Coronary artery (tissue), 2 donors: ENCODE measurements around the gene IDS.
A peak's percentile ranks its signal among the peaks of the same experiment; 100 is the strongest.
"Not testable (repeated sequence)": the region's sequence is repeated elsewhere in the genome, so short reads cannot be mapped to it uniquely, and the experiment has no call there.

ENCODE experiments used
- DNase-seq: peaks from one replicate; pipeline ENCODE4 v3.0.0-alpha.2; 2017; ENCODE audit warnings: low spot score
- H3K27ac ChIP-seq, 2 donors: fragments of 200-600 bp; sonication (generic); one replicate each; pipeline ENCODE4 v1.5.1; 2016 to 2019
- H3K4me3 ChIP-seq: fragments of 200-600 bp; sonication (generic); 2 replicates; pipeline ENCODE4 v1.5.1; 2016; ENCODE audit warnings: mild to moderate bottlenecking, moderate library complexity
- TF ChIP-seq, protein P1 (sequence below): fragments of 200-600 bp; sonication (generic); IDR thresholded peaks from one replicate; pipeline ENCODE4 v1.5.1; 2019; ENCODE audit warnings: antibody characterized with exemption

Gene IDS

DNA sequence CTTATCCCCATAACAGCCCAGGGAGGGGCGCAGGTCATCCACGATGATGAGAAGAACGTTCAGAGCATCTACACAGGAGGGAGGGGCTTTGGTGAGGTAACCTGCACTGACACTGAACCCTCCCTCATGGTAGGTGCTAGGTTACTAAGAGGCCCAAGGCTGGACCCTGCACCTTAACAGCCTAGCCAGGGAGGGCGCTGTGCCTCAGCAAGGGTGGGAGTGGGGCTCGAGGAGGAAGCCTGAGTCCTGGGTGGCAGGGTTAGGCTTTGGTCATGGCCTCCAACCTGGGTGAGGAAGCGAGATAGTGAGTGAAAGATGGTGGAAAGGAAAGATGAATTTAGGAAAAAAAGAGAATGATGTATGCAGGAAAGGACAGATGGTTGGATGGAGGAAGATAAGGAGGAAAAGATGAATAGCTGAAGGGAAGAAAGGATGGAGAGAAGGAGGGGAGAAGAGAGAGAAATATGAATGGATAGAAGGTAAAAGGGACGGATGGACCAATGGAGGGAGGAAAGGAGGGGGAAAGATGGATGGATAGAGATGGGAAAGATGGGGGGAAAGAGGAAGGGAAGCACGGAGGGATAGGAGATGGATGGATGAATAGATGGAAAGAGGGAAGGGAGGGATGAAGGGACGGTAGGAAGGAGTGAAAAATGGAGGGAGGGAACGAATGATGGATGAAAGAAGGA lies 736 bp downstream of the IDS start:
- peak overlapping the region; percentile 77 to 85 for H3K27ac ChIP-seq
- peak overlapping the region; percentile 73 for H3K4me3 ChIP-seq
- TF ChIP-seq, protein P1, sequence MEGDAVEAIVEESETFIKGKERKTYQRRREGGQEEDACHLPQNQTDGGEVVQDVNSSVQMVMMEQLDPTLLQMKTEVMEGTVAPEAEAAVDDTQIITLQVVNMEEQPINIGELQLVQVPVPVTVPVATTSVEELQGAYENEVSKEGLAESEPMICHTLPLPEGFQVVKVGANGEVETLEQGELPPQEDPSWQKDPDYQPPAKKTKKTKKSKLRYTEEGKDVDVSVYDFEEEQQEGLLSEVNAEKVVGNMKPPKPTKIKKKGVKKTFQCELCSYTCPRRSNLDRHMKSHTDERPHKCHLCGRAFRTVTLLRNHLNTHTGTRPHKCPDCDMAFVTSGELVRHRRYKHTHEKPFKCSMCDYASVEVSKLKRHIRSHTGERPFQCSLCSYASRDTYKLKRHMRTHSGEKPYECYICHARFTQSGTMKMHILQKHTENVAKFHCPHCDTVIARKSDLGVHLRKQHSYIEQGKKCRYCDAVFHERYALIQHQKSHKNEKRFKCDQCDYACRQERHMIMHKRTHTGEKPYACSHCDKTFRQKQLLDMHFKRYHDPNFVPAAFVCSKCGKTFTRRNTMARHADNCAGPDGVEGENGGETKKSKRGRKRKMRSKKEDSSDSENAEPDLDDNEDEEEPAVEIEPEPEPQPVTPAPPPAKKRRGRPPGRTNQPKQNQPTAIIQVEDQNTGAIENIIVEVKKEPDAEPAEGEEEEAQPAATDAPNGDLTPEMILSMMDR, result no peak
- DNase-seq, result no peak

DNA sequence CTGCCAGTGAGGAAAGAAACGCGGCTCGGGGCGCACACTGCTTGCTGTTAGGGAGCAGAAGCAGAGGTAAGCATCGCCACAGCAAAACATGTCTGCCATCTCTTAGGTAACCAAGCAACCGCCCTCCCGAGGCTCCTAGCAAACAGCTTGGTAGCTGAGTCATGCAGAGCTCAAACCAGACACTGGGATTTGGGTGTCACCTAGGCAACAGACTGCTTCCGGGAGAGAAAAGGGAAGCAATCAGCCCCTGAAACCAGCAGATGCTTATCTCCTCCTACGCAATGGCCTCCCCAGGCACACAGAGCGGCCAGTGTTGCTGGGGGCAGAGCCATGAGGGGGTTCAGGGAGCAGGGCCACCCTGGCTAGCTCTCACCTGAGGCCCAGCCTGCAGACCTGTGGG lies 1.7 kb downstream of the IDS start:
- not testable (repeated sequence) for DNase-seq
- peak overlapping the region in 1 of 2 donors; percentile 85 for H3K27ac ChIP-seq
- peak overlapping the region; percentile 73 for H3K4me3 ChIP-seq

DNA sequence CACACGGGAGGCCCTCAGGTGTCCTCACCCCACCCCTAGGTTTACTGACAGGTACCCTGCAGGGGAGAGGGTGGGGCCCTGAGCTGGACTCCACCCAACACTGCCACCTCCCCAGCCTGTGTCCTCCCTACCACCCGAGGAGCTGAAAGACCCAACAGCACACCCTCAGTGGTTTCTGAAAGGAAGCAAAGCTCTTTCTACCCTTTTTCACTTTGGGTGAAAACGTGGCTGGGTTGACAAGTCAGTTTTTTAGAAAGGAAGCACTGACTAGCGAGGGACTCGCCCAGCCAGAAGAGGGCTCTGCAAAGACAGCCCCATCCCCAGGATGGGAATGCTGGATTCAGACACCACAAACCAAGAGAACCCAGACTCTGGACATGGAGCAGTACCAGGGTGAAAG lies 2.2 kb downstream of the IDS start:
- H3K27ac ChIP-seq, result peak overlapping the region in 1 of 2 donors; percentile 6
- peak; percentile 35 for DNase-seq
- not testable (repeated sequence) for H3K4me3 ChIP-seq

DNA sequence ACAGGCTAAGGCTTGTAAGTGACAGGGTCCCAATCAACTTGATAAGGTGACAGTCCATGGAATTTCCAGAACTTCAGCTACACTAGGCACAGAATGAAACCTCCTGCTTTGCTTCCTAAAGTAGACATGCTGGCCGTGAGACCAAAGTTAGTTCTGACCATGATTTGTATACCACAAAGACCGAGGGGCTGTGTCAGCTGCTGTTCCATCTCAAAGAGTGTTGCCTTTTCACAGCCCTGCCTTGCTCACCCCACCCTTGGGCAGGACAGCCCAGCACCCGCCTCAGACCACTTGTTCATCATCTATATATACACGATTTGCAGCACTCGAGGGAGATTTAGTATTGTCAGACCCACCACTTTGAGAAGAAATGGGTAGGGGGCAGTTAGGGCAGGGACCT lies 5.3 kb downstream of the IDS start:
- no peak overlapping the region for H3K4me3 ChIP-seq
- no peak overlapping the region for H3K27ac ChIP-seq
- no peak for DNase-seq
- TF ChIP-seq, protein P1, result no peak

DNA sequence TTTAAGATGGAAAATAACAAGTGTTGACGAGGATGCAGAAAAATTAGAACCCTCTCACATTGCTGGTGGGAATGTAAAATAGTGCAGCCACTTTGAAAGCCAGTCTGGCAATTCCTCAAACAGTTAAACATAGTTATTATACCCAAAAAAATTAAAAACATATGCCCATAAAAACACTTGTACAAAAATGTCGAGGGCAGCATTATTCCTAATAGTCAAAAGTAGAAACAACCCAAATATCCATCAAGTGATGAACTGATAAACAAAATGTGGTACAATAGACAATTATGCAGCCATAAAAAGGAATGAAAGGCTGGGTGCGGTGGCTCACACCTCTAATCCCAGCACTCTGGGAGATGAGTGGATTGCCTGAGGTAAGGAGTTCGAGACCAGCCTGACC lies 6.3 kb downstream of the IDS start:
- no peak for DNase-seq
- no peak overlapping the region for H3K27ac ChIP-seq
- TF ChIP-seq, protein P1, result no peak
- no peak overlapping the region for H3K4me3 ChIP-seq

DNA sequence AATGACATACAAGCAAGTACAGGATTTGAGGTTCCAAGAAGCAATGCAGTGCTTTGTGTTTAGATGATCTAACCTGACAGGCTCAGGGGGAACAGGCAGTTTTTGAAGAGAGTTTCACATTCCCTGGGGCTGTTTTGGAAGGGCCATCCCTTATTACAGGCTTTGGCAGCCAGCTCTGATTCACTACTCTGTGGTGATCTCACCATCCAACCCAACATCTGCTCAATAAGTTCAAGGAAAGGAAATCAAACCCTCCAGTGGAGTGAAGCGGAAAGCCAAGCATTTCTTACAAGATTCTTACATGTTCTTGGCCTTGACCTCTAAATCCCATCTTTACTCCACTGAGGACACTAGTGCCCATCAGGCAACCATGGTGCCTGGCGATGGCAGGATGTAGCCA lies 7.5 kb downstream of the IDS start:
- Histone ChIP-seq H3K27ac (no peak overlapping the region), H3K4me3 (no peak overlapping the region)
- DNase-seq, result no peak
- TF ChIP-seq, protein P1, result no peak

DNA sequence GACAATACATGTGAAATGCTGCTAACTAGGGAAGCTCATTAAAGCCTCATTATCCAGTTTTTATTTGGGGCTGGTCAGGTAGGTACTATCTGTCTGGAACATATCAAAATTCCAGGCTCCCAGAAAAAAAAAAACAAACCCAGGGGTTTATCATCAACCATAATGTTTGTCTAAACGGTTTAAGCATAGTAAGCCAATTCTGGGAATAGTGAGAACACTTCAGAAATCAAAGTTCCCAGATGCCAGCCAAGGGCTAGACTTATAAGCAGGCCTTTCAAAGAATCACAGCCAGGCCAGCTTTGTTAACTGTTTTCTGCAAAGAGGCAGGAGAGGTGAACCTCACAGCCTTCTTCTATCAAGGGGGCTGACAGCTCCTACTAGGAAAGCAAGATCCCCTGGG lies 8.1 kb downstream of the IDS start:
- no peak overlapping the region for H3K4me3 ChIP-seq
- TF ChIP-seq, protein P1, result no peak
- no peak for DNase-seq
- H3K27ac ChIP-seq, result no peak overlapping the region

DNA sequence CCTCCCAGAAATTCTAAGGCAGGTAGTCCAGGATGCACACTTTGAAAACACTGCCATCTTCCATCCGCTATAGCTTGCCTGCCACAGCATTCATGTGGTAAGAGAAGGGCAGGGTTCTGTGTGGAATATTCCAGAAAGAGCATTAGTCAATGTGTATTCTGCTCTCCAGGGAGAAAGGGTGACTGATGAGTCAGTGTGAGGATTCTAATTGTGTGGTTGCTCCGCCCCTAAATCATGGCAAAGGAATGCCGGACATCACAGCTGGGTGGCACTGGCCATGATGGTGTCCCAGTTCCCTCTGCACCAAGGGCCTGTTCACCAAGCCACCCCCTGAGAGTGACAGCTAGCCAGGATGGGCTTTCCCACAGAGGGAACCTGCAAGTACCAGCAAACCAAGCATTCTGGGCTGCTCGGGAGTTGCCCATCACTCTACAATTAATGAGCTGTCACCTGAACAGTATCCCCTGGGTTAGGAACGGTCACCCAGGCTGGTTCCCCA lies 9.5 kb downstream of the IDS start:
- peak overlapping the region in 1 of 2 donors; percentile 39 for H3K27ac ChIP-seq
- no peak overlapping the region for H3K4me3 ChIP-seq
- DNase-seq, result peak; percentile 53
- TF ChIP-seq, protein P1, result no peak
